ENCODE data around the gene C1QB. TPM values are rescaled to one million over a fixed set of nuclear protein-coding genes. Genes with fewer than 3 reads are reported as not detected.

C1QB gene
- total and polyA plus RNA-seq, 9 of the 15 experiments (the other 6 are each of a cell fraction or from before 2014, with no cell fraction given), result 0.55 TPM; not detected in 8

DNA sequence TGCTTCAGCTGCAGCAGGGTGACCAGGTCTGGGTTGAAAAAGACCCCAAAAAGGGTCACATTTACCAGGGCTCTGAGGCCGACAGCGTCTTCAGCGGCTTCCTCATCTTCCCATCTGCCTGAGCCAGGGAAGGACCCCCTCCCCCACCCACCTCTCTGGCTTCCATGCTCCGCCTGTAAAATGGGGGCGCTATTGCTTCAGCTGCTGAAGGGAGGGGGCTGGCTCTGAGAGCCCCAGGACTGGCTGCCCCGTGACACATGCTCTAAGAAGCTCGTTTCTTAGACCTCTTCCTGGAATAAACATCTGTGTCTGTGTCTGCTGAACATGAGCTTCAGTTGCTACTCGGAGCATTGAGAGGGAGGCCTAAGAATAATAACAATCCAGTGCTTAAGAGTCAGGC is 13.8 kb upstream of the C1QB start:
- peaks cover 0 to 16% of the 10 kb centered on the region in 2 experiments; a peak in 3 of 5 replicates for H3K4me1 ChIP-seq (replicated peaks in 1 of 2; ENCODE audit: control insufficient read depth in 2 of 2, insufficient read depth in 2 of 2, low read length in 2 of 2)
- in situ Hi-C loops (cut with MboI), result no loop called here
- DNase-seq (ENCODE audit: extremely low read depth in 1 of 4, low spot score in 3 of 4), result peak; percentile 70 to 89 (median 82)
- no peaks in the 10 kb centered on the region for H3K36me3 ChIP-seq (ENCODE audit: control insufficient read depth, insufficient read depth, low read length)
- POLR2A ChIA-PET, result interaction anchor here (0.6 to 1.0 kb wide), 4 partner anchors 16 to 295 kb away, joined by 3 to 4 read pairs (median 4); no protein-coding TSS in a partner anchor
- H2AFZ ChIP-seq (ENCODE audit: low read depth, low read length), result peak overlapping the region; percentile 26; the same call in 1 of the 2 replicates
- no peak for FAIRE-seq
- ATAC-seq, result peak; percentile 86
- no peaks in the 10 kb centered on the region for H3K9me1 ChIP-seq (ENCODE audit: control insufficient read depth, insufficient read depth, low read length)
- BruUV-seq (replicated peaks), result no TSS peak
- H4K20me1 ChIP-seq (replicated peaks; ENCODE audit: control insufficient read depth, insufficient read depth, low read length), result peaks cover 28% of the 10 kb centered on the region
- H3K9me3 ChIP-seq (replicated peaks; ENCODE audit: control insufficient read depth, insufficient read depth, low read depth, low read length), result no peaks in the 10 kb centered on the region
- H3K9ac ChIP-seq (ENCODE audit: insufficient read depth in 1 of 2, low read depth in 2 of 2, low read length in 2 of 2), result 0 out of 4 replicates have a peak overlapping the region, but pooled peaks of 1 of the 2 experiments have one; percentile 6
- peak overlapping the region; percentile 14; the same call in 1 of the 2 replicates for H3K4me2 ChIP-seq (ENCODE audit: insufficient read depth, low read length)
- WGBS (ENCODE audit: insufficient coverage, low coverage, missing lambda C conversion rate), result 1% methylated on average over 8 of the region's 8 CpGs
- peaks cover 0 to 29% of the 10 kb centered on the region in 2 experiments; a peak in 2 of 5 replicates for H3K27me3 ChIP-seq (ENCODE audit: control insufficient read depth in 2 of 2, insufficient read depth in 2 of 2, low read length in 2 of 2)
- CTCF ChIA-PET (ENCODE audit: low intra/inter-chr PET ratio), result interaction anchor here (0.6 to 6.1 kb wide), 2 partner anchors 217 to 512 kb away, joined by 3 to 96 read pairs; no protein-coding TSS in a partner anchor
- no peak overlapping the region for H3K27ac ChIP-seq (ENCODE audit: extremely low read depth, low read depth, low read length)
- intact Hi-C loops (cut with micrococcal nuclease), result no loop called here
- no peak overlapping the region for H3K4me3 ChIP-seq
- H3K79me2 ChIP-seq (ENCODE audit: control insufficient read depth, insufficient read depth, low read length), result no peaks in the 10 kb centered on the region
- no peak for TF ChIP-seq KDM1A (IDR thresholded peaks at IDR 0.05)
- TF ChIP-seq, protein P1, sequence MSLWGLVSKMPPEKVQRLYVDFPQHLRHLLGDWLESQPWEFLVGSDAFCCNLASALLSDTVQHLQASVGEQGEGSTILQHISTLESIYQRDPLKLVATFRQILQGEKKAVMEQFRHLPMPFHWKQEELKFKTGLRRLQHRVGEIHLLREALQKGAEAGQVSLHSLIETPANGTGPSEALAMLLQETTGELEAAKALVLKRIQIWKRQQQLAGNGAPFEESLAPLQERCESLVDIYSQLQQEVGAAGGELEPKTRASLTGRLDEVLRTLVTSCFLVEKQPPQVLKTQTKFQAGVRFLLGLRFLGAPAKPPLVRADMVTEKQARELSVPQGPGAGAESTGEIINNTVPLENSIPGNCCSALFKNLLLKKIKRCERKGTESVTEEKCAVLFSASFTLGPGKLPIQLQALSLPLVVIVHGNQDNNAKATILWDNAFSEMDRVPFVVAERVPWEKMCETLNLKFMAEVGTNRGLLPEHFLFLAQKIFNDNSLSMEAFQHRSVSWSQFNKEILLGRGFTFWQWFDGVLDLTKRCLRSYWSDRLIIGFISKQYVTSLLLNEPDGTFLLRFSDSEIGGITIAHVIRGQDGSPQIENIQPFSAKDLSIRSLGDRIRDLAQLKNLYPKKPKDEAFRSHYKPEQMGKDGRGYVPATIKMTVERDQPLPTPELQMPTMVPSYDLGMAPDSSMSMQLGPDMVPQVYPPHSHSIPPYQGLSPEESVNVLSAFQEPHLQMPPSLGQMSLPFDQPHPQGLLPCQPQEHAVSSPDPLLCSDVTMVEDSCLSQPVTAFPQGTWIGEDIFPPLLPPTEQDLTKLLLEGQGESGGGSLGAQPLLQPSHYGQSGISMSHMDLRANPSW (CRISPR knock-in tag; IDR thresholded peaks at IDR 0.05), result no peak
- TF ChIP-seq, protein P2, sequence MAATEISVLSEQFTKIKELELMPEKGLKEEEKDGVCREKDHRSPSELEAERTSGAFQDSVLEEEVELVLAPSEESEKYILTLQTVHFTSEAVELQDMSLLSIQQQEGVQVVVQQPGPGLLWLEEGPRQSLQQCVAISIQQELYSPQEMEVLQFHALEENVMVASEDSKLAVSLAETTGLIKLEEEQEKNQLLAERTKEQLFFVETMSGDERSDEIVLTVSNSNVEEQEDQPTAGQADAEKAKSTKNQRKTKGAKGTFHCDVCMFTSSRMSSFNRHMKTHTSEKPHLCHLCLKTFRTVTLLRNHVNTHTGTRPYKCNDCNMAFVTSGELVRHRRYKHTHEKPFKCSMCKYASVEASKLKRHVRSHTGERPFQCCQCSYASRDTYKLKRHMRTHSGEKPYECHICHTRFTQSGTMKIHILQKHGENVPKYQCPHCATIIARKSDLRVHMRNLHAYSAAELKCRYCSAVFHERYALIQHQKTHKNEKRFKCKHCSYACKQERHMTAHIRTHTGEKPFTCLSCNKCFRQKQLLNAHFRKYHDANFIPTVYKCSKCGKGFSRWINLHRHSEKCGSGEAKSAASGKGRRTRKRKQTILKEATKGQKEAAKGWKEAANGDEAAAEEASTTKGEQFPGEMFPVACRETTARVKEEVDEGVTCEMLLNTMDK (IDR thresholded peaks at IDR 0.05; ENCODE audit: borderline replicate concordance, insufficient read depth, low read depth, low read length, poor library complexity, severe bottlenecking), result peak; percentile 94
- TF ChIP-seq, protein P3, sequence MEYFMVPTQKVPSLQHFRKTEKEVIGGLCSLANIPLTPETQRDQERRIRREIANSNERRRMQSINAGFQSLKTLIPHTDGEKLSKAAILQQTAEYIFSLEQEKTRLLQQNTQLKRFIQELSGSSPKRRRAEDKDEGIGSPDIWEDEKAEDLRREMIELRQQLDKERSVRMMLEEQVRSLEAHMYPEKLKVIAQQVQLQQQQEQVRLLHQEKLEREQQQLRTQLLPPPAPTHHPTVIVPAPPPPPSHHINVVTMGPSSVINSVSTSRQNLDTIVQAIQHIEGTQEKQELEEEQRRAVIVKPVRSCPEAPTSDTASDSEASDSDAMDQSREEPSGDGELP (CRISPR knock-in tag; IDR thresholded peaks at IDR 0.05; ENCODE audit: borderline replicate concordance), result peak; percentile 67
- no peak for TF ChIP-seq TCFL5 (CRISPR knock-in tag; conservative IDR thresholded peaks at IDR 0.05)
- no peak for TF ChIP-seq MECOM (CRISPR knock-in tag; IDR thresholded peaks at IDR 0.05)
- TF ChIP-seq YY1 (IDR thresholded peaks at IDR 0.05; ENCODE audit: borderline replicate concordance in 1 of 3, control insufficient read depth in 1 of 3, extremely low read depth in 1 of 3, insufficient read depth in 3 of 3, insufficient read length in 1 of 3, insufficient replicate concordance in 2 of 3, low read depth in 1 of 3, low read length in 2 of 3), result peak in 2 of 3 experiments; percentile 17 to 55
- TF ChIP-seq, protein P4, sequence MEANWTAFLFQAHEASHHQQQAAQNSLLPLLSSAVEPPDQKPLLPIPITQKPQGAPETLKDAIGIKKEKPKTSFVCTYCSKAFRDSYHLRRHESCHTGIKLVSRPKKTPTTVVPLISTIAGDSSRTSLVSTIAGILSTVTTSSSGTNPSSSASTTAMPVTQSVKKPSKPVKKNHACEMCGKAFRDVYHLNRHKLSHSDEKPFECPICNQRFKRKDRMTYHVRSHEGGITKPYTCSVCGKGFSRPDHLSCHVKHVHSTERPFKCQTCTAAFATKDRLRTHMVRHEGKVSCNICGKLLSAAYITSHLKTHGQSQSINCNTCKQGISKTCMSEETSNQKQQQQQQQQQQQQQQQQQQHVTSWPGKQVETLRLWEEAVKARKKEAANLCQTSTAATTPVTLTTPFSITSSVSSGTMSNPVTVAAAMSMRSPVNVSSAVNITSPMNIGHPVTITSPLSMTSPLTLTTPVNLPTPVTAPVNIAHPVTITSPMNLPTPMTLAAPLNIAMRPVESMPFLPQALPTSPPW (CRISPR knock-in tag; IDR thresholded peaks at IDR 0.05), result peak; percentile 51
- TF ChIP-seq EP300 (IDR thresholded peaks at IDR 0.05; ENCODE audit: low read length), result 0 out of 2 replicates have a peak, but pooled peaks have one; percentile 8
- 0 out of 4 replicates have a peak, but pooled peaks of 1 of the 2 experiments have one; percentile 4 for TF ChIP-seq RCOR1 (IDR thresholded peaks at IDR 0.05; ENCODE audit: borderline replicate concordance in 1 of 2, low read depth in 2 of 2, low read length in 2 of 2)
- no peak for TF ChIP-seq NUFIP1 (IDR thresholded peaks at IDR 0.05; ENCODE audit: partially characterized antibody)
- TF ChIP-seq, protein P5, sequence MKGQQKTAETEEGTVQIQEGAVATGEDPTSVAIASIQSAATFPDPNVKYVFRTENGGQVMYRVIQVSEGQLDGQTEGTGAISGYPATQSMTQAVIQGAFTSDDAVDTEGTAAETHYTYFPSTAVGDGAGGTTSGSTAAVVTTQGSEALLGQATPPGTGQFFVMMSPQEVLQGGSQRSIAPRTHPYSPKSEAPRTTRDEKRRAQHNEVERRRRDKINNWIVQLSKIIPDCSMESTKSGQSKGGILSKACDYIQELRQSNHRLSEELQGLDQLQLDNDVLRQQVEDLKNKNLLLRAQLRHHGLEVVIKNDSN (CRISPR knock-in tag; IDR thresholded peaks at IDR 0.05), result peak; percentile 41

All from K562 (cell line).